ENCODE data around the gene KCTD5.

GRCh38 chr16:2707368-2708289 lies 25.3 kb downstream of the KCTD5 start:
- no peak for TF ChIP-seq RAD21 (IDR thresholded peaks at IDR 0.05 in 1 of 2, conservative IDR thresholded peaks at IDR 0.05 in 1 of 2; ENCODE audit: low read depth in 2 of 2, low read length in 2 of 2)
- no peak for TF ChIP-seq CTCF (IDR thresholded peaks at IDR 0.05; ENCODE audit: control extremely low read depth in 1 of 3, insufficient read depth in 1 of 3, low read depth in 1 of 3, low read length in 3 of 3)
- no peak for TF ChIP-seq ASH2L (IDR thresholded peaks at IDR 0.05; ENCODE audit: low read length)
- no peak for TF ChIP-seq POLR2A (IDR thresholded peaks at IDR 0.05; ENCODE audit: control extremely low read depth in 1 of 2, low read depth in 2 of 2, low read length in 2 of 2)
- TF ChIP-seq, protein P1, sequence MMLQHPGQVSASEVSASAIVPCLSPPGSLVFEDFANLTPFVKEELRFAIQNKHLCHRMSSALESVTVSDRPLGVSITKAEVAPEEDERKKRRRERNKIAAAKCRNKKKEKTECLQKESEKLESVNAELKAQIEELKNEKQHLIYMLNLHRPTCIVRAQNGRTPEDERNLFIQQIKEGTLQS (IDR thresholded peaks at IDR 0.05; ENCODE audit: insufficient read depth, low read depth, low read length) = no peak
- TF ChIP-seq PHF8 (conservative IDR thresholded peaks at IDR 0.05; ENCODE audit: low read depth, low read length) = no peak
- no peak for TF ChIP-seq EZH2 (IDR thresholded peaks at IDR 0.05; ENCODE audit: low read depth, low read length, severe bottlenecking)
- TF ChIP-seq, protein P2, sequence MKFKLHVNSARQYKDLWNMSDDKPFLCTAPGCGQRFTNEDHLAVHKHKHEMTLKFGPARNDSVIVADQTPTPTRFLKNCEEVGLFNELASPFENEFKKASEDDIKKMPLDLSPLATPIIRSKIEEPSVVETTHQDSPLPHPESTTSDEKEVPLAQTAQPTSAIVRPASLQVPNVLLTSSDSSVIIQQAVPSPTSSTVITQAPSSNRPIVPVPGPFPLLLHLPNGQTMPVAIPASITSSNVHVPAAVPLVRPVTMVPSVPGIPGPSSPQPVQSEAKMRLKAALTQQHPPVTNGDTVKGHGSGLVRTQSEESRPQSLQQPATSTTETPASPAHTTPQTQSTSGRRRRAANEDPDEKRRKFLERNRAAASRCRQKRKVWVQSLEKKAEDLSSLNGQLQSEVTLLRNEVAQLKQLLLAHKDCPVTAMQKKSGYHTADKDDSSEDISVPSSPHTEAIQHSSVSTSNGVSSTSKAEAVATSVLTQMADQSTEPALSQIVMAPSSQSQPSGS (IDR thresholded peaks at IDR 0.05; ENCODE audit: low read length) = no peak
- TF ChIP-seq EP300 (IDR thresholded peaks at IDR 0.05; ENCODE audit: borderline replicate concordance in 1 of 2, low read depth in 2 of 2, low read length in 2 of 2) = no peak
- TF ChIP-seq SP1 (IDR thresholded peaks at IDR 0.05; ENCODE audit: low read depth, low read length) = no peak
